HG02938 (cell line): ENCODE measurements around the gene SH3GL2.

Experiments
- ATAC-seq: cut with Tn5 transposase; IDR thresholded peaks from one replicate; pipeline ENCODE4 v1.9.1; 2021; ENCODE audit warnings: mild to moderate bottlenecking, moderate library complexity; ENCODE audit not compliant: unreplicated experiment

The SH3GL2 gene

DNA sequence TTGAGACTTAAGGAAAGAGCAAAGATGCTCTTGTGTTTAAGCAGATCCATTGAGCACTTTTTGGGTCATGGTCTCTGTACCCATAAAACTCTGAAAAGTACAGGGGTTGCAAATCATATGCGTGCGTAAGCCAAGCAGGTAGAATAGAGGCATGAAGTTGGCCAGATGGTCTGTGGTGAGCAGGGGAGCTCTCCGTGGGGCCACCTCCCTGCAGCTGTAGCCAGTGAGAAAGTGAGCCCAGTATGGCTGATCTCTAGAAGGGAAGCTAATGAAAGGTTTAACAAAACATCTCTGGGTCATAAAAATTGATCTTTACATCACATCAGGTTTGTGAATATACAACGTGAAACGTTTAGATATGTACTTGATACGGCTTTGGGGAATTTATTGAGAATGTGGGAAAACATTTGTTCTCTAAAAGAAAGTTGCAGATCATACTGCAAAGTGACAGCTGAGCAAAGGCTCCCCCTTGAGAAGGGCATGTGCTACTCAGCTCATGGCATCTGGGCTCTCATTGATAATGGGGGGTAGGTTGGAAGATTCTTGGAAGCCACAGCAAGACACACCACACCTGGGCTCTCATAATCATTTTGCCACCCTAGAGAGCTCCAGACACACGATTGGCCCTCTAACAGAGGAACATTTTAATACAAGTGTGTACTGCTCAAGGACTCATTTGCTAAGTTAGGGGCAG is 30.6 kb downstream of the SH3GL2 start:
- ATAC-seq = no peak

DNA sequence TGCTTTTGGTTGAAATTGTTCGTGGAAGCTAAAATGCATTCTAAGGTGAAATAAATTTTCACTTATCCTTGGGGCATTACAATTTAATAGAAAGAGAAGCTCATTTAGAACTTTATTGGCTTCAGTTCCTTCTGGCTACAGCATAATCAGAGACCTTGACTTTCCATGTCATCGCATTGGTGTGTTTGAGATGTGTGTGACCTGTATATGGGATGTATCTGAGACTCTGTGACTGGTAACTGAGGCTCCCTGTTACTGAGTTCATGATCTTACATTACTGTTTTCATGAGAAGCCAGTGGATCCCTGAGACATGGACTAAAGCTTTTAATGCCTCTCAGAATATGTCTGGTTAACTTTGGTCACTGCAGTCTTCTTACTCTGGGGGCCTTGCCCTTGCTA is 32.5 kb downstream of the SH3GL2 start:
- no peak for ATAC-seq

DNA sequence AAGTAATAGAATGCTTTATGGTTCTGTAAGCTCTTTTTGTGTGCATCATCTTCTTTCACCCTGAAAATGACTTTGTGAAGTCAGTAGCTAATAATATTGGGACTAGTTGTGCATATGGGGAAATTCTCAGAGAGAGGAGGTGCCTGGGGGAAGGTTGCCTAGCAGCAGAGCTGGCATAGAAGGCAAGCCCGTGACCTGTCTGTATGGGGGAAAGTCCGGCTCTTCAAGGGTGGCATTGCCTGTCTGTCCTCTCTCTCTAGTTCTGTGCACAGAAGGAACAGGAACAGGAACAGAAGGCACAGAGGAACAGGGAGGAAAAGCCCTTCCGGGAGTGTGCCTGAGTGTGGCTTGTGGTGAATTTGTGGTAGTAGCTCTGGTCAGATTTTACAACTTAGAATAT is 33.1 kb downstream of the SH3GL2 start:
- ATAC-seq = no peak

DNA sequence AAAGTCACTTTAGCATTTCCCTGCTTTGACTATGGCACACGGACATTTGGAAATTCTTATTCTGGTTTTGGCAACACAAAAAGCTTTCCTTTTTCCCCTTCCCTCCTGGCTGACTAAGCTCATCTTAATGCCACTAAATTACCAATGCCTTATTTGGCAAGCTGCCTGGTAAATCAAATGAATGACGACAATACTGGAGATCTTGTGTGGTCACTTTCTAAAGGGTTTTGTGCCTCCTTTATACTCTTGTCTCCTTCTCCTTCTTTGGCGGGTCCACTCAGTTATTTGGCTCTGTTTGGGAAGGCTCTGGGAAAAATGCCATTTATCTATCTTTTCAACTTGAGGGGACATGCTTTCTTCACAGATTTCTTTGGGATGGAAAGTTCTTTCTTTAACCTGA is 34.9 kb downstream of the SH3GL2 start:
- ATAC-seq = no peak

DNA sequence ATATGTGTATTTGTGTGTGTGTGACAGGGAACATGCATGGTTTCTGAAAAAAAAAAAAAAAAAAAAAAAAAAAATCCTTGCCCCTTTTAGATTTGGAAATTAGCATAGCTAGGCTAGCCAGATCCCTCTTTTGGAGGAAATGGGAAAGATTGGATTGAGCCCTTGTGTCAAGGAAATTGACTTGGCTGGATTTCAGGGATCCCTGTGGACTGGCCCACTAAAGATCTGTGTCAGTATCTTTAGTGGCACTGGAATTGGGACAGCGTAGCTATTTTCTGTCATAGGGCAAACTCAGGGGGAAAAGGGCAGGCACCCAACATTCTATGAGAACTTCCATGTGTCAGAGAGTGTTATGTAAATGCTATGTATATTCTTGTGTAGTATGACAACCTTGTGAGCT is 35.4 kb downstream of the SH3GL2 start:
- ATAC-seq = no peak

DNA sequence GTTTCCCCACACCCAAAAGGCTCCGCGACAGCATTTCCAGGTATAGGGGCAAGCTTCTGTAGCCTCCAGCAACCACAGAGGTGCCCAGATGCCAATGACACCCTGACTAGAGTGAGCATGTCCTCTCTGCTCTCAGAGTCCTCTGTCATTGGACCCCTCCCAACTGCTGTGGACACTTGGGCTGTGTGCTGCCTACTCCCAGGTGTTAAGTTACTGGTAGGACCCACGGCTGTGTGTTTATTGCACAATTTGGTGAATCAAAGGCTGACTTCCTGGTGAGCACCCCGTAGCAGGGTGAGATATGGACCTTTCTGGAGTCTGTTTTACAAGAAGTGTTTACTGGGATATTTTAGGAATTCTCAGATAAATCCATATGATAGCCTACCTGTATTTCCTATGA is 36.0 kb downstream of the SH3GL2 start:
- no peak for ATAC-seq

DNA sequence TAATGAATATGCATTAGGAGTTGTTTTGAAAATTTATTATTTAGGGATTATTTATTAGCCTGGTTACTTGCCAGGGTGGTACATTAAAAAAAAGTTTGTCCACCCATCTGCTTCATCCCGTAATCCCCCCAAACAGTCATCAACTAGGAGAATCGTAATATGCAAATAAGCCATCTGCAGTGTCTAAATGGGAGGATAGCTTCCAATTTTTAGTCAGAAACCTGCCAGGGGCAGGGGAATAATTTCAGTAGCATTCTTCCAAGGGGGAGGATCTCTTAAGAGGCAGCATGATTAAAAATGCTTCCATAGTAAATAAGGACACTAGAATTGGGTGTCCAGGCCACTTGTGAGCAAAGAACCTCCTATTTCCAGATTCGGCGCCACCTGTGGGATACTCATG is 43.3 kb downstream of the SH3GL2 start:
- ATAC-seq = no peak

DNA sequence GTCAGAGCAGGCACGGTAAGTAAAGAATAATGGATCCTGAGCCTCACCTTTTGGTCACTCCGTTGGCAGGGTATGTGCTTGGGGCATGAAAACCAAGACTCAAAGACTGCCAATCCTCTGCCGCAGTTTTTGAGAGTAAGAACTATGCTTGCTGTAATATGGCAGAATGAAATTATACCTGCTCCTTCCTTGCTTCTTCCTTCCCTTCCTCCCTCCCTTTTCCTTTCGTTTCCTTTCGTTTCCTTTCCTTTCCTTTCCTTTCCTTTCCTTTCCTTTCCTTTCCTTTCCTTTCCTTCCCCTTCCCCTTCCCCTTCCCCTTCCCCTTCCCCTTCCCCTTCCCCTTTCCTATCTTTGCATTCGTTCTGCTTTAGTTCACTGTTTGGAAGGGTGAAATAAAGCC is 43.9 kb downstream of the SH3GL2 start:
- ATAC-seq = no peak

DNA sequence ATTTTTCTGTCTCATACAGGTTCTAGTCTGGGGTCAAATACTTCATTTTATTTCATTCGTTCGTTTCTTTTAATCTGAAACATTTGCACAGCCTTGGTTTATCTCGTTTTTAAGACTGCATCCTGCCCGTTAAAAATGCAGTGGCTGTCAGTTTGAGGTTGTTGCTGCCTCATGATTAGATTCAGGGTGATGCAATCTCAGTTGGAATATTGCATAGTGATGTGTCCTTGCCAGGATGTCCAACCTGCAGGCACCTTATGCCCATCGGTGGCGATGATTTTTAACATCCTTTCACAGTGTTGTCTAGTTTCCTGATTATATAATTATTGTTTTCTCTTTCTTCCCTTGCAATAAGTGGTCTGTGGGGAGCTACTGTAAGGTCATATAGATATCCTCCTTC is 45.1 kb downstream of the SH3GL2 start:
- no peak for ATAC-seq

DNA sequence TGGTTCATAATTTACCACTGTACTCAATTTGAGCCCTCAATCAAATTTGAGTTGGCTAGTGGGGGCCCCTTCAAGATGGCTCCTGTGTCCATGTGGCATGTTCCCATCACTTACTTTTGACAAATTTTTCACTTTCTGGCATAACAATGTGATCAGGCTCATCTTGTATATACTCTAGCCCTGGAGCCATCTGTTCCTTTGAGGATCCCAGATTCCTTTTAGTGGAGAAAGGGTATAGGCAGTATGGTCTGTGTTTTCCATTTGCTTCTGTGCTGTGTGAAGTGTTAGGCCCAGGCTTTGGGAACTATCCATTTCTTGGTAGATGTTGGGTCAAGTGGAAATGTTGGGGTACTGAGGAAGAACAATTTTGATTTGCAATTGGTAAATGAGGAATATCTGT is 45.7 kb downstream of the SH3GL2 start:
- ATAC-seq = no peak

DNA sequence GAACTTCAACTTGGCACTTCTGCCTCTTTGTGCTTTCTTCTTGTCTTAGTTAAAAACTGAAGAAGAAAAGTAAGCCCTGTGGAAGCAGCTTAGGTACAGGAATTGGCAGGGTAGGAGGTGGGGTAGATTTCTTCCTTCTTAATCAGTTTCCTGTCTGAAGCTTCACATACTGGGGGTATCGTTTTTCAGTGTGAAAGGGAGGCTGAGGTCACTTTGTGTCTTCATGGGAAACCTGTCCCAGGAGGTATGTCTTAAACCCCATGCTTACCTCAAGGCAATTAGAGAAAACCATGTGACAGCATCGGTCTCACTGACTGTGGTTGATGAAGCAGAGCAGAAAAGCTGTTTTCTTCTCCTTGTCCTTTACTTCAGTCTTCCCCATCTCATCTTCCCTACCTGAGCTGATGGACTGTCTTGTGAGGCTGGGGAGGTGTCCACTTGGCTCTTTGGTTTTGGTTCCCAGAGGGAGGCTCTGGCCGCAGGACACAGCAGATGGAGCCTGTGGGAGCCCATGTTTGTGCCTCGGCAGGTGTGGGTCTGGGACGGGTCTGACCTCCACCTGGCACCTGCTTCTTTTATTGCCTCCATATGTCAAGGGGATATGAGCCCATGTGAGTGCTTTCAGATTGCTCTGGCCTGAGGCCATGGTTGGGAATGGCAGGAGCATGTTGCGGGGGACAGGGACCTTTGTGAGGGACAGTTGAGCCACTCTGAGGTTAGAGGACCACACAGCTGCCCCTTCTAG is 47.0 kb downstream of the SH3GL2 start:
- ATAC-seq = no peak

DNA sequence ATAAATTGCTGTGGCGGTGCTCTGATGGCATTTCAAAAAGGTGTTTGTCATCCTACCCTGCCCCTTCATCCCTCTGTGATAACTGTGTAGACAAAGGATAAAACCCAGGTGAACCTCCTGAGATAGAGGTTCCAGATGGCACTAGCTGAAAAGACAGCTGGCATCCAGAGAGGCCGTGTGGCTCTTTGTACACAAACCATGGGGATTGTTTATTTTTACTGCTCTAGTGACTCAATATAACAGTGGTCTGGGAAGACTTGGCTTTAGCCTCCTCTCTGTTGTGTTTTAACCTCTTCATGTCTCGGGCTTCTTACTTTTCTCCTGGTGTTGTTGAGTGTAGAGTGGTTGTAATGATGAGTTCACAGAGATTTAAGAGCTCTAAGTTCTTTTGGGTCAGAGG is 48.8 kb downstream of the SH3GL2 start:
- no peak for ATAC-seq

DNA sequence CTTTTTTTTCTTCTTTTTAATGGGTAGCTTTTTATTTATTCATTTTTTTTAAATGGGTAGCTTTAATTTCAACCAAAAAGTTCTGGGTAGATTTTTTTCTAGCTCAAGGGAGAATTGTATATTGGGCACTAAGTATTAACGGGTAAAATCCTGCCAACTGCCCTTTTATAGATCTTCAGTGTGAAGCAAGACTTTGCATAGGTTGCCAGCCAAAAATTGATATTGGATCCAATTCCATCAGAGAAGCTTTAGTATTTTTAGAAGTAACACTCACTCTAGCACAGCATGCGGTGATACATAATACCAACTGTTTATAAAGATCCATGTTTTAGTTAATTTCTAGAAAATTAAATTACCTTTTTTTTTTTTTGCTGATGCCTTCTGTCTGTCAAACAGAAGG is 49.8 kb downstream of the SH3GL2 start:
- no peak for ATAC-seq

DNA sequence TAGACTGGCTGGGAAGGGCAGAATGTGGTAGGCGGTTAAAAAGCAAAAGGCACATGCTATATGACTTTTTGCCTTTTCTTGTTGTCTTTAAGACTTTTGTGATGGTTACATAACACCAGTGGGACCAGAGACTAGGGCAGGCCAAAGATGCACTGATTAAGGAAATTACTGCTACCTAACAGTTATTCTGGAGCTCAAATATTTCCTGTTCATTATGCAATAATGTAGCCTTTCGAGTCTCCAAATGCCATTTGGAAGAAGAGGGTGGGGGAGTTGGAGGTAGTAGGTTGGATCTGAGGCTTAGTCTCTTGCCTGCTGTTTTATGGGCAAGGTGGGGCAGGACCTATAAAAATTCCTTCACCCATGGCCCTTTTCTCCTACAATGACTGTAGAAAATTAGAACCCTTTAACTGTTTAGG is 51.7 kb downstream of the SH3GL2 start:
- no peak for ATAC-seq

DNA sequence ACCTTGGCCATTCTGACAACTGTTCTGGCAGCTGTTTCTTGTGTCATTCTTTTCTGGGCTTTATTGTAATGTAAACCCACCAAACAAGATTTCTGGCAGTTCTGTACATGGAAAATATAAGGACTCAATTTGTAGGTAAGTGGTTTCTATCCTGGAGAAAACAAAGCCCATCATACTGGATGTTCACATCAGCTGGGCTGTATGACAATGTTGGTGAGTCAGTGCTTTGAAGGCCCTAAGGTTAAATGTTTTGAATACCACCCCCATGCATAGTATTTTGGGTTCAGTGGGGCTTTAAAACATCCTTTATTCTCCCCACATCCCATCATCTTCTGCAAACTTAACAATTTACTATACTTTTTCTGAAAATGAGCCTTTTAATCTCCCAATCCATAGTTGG is 52.5 kb downstream of the SH3GL2 start:
- ATAC-seq = no peak

DNA sequence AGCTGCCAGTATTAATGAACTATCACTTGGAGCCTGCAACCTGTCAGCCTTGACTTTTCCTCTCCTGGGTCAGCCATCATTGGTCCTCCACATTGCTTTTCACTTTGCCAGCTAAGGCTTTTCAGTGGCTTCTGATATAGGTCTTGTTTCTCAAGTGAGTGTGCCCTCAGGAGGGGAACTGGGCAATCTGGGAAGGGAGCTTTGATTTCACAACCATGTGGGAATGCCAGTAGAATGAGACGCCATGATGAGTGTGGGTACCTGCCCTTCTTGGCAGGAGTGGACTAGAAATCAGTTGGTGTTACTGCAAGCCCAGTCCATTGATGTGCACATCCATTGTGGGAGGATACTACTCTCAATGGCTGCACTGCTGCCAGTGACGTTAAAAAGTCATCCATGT is 54.1 kb downstream of the SH3GL2 start:
- no peak for ATAC-seq

DNA sequence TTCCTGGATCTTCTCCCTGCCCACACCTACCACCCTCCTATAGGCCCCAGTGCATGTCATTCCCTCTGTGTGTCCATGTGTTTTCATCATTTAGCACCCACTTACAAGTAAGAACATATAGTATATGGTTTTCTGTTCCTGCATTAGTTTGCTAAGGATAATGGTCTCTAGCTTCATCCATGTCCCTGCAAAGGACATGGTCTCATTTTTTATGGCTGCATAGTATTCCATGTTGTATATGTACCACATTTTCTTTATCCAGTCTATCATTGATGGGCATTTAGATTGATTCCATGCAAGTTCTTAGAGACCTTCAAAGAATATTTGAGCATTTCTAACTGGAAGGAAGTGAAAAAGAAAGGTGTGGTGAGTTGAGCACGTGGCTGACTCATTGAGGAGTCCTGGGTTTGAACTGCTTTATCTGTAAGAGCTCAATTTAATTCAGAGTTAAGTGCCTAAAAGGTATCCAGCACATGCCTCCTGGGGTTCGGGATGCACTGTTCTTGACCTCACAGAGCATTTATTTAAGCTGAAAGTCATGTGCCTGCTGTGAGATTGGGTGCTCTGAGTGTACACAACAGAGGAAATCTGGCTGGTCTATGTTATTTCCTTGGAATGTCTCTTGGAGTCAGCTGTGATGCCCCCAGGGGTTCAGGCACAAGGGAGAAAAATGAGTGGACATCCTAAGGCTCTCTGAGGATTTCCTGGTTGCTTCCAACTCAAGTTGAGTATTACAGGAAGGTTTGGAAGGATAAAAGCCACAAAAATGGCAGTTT is 56.4 kb downstream of the SH3GL2 start:
- no peak for ATAC-seq

DNA sequence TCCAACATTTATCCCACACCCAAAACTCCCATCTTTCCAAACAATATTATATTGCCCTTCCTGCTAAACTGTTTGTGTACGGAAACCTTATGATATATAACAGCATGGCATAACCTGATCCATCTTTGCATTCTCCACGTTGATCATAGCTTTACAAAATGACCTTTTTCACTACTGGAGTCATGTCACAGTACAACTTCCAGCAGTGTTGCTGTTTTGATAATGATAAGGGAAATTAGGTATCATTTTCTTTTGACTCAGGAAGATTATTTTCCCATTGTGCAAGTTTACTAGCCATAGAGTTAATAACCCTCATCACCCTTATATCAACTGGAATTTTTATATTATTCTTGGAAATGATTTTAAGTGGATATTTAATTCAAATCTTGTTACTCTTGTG is 57.5 kb downstream of the SH3GL2 start:
- ATAC-seq = no peak

DNA sequence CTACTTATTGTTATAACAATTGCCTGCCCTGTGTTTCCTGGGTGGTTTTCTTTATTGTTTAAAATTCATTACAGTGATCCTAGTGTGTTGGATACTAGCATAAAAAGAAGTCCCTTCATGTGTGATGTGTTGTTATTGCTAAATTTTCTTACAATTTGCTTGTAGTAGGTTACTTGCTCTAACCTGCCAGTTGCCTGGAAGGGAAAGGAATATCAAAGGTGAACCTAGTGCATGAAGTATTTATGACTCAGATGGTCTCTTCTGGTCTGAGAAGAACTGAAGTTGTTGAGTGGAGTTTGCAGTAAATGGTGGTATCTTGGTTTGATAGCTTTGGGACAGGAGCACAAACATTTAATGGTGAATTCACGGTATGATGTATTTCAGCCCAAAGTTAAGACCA is 58.0 kb downstream of the SH3GL2 start:
- ATAC-seq = no peak

DNA sequence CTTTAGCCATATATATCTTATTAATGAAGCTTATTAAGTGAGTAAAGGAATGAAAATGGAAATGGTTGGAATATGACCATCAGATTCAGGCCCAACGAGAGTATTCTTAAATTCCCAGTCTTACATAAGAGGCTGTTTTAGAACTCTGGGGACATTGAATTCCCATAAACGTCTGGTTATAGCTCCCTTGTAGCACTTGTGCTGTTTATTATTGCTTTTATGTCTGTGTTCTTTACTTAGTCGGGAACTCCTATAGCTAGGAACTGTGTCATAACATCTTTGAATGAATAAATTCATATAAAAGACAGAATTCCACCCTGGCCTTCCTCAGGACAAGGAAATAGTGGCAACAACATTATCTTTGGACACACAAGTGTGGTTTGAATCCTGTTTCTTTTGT is 58.4 kb downstream of the SH3GL2 start:
- ATAC-seq = no peak

DNA sequence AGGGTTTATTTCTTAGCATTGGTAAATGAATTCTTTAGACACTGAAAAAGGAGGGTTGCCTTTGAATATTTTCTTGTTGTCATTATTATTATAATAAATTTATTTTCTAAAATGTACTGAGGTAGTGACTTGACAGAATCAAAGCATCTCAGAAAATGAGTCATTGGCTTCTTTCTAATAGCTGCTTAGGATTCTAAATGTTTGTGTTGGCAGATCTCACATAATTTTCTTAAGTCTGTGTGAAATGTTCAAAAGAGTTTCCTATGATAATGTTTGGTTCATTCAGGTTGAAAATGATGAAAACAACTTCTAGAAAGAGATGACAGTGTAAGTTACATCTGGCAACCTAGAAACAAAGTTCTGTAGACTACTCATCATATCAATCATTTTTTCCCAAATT is 69.7 kb downstream of the SH3GL2 start:
- no peak for ATAC-seq

DNA sequence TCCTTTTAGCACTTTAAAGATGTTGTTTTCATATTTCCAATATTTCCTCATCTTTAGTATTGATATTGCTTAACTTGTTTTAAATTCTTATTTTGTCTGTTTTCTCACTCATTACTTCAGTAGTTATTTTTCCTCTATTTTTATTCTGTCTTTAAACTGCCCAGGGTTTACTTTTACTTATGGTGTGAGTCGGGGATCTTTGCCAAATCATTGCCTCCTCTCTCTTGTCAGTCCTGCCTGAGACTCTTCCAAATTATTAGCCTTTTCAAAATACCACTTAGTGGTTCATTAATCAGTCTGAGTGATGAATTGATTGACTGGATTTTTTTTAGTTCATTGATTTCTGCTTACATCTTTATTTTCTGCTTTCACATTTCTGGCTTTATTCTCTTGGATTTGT is 72.9 kb downstream of the SH3GL2 start:
- ATAC-seq = no peak
